ENCODE measurements around the gene FHL3. TPM values are rescaled to one million over a fixed set of nuclear protein-coding genes. Genes with fewer than 3 reads are reported as not detected.
A peak's percentile ranks its signal among the peaks of the same experiment; 100 is the strongest.

Gene FHL3
- 10 to 100 TPM in 2 of 4 donors, 1 to 10 TPM in 2; 7.5 to 13.8 (median 10.4) TPM for total RNA-seq

- TF ChIP-seq CTCF (IDR thresholded peaks at IDR 0.05): no peak
- TF ChIP-seq POLR2A (IDR thresholded peaks at IDR 0.05): peak in 1 of 2 donors; percentile 45
- intact Hi-C loops (cut with DNase I): loop anchor here (10.0 kb wide), 1 partner anchor 71 kb away; no protein-coding TSS in a partner anchor
- Histone ChIP-seq H3K27me3 (no peaks in the 10 kb centered on the region), H3K27ac (peak within 1 kb of the TSS in 2 of 3 donors; percentile 60 to 70), H3K4me3 (replicated peaks in 1 of 3) (peak within 1 kb of the TSS in 2 of 3 donors; percentile 25 to 78), H3K36me3 (no peaks in the 10 kb centered on the region), H3K4me1 (peaks cover 11 to 27% of the 10 kb centered on the region in 2 donors), H3K9me3 (no peaks in the 10 kb centered on the region)
- WGBS, 2 donors: 67% methylated on average over 1 of the region's 83 CpGs; no CpG with 5 or more reads in 1 of the 2 donors
- peak; percentile 63 to 71 for DNase-seq
These were observed at the start of gene FHL3 for GRCh38 chr1:38005195-38006007. Gene FHL3 (minus strand): TSS chr1:38005514. CDS start chr1:37999412, 6,102 bp downstream.

- H3K4me1 ChIP-seq: peaks cover 0 to 7% of the 10 kb centered on the region in 2 donors
- H3K36me3 ChIP-seq: no peaks in the 10 kb centered on the region
- intact Hi-C loops (cut with DNase I): no loop called here
- no peaks in the 10 kb centered on the region for H3K9me3 ChIP-seq
- no peak overlapping the region for H3K27ac ChIP-seq
- no peaks in the 10 kb centered on the region for H3K27me3 ChIP-seq
- DNase-seq: no peak
- TF ChIP-seq CTCF (IDR thresholded peaks at IDR 0.05): no peak
- no peak for TF ChIP-seq POLR2A (IDR thresholded peaks at IDR 0.05)
- no peak overlapping the region for H3K4me3 ChIP-seq (replicated peaks in 1 of 3)
- WGBS, 2 donors: 81 to 86% methylated on average over 7 of the region's 7 CpGs
These were observed 48.2 kb upstream of the FHL3 start for GRCh38 chr1:38053416-38054091.

- Histone ChIP-seq H3K9me3 (no peaks in the 10 kb centered on the region), H3K36me3 (no peaks in the 10 kb centered on the region), H3K27me3 (no peaks in the 10 kb centered on the region), H3K27ac (no peak overlapping the region), H3K4me3 (replicated peaks in 1 of 3) (no peak overlapping the region), H3K4me1 (peaks cover 0 to 7% of the 10 kb centered on the region in 2 donors)
- 66 to 82% methylated on average over 3 of the region's 3 CpGs for WGBS, 2 donors
- DNase-seq: no peak
- intact Hi-C loops (cut with DNase I): no loop called here
- no peak for TF ChIP-seq CTCF (IDR thresholded peaks at IDR 0.05)
- TF ChIP-seq POLR2A (IDR thresholded peaks at IDR 0.05): no peak
These were observed 47.6 kb upstream of the FHL3 start for GRCh38 chr1:38052750-38053415.

GRCh38 chr1:38051079-38051543 lies 45.8 kb upstream of the FHL3 start:
- Histone ChIP-seq H3K4me3 (replicated peaks in 1 of 3) (no peak overlapping the region), H3K27ac (no peak overlapping the region), H3K4me1 (peaks cover 0 to 13% of the 10 kb centered on the region in 2 donors), H3K9me3 (no peaks in the 10 kb centered on the region), H3K36me3 (no peaks in the 10 kb centered on the region), H3K27me3 (no peaks in the 10 kb centered on the region)
- DNase-seq: no peak
- intact Hi-C loops (cut with DNase I): no loop called here
- WGBS, 2 donors: 36 to 42% methylated on average over 5 to 9 of the region's 9 CpGs
- TF ChIP-seq CTCF (IDR thresholded peaks at IDR 0.05) (no peak), POLR2A (IDR thresholded peaks at IDR 0.05) (no peak)
